ENCODE measurements around the gene UTRN. TPM values are rescaled to one million over a fixed set of nuclear protein-coding genes. Genes with fewer than 3 reads are reported as not detected.

UTRN gene
- total RNA-seq, 4 donors from 2014 or later = 95.9 to 251 (median 139) TPM

- peaks cover 0 to 27% (median 5%) of the 10 kb centered on the region in 3 donors for H3K4me1 ChIP-seq
- H3K9me3 ChIP-seq = no peaks in the 10 kb centered on the region
- H3K27me3 ChIP-seq = no peaks in the 10 kb centered on the region
- no peak overlapping the region for H3K4me3 ChIP-seq
- no peak overlapping the region for H3K27ac ChIP-seq
- no peaks in the 10 kb centered on the region for H3K36me3 ChIP-seq
- WGBS, 2 donors (ENCODE audit: low coverage in 1 of 2) = 87% methylated on average over 6 to 10 of the region's 10 CpGs
- no peak for ATAC-seq
- TF ChIP-seq POLR2AphosphoS5 (IDR thresholded peaks at IDR 0.05) = no peak
- TF ChIP-seq POLR2A (IDR thresholded peaks at IDR 0.05) = no peak
- TF ChIP-seq EP300 (IDR thresholded peaks at IDR 0.05) = no peak
- TF ChIP-seq CTCF (IDR thresholded peaks at IDR 0.05) = no peak
These were observed 22.4 kb upstream of the UTRN start for GRCh38 chr6:144262470-144263369.

DNA sequence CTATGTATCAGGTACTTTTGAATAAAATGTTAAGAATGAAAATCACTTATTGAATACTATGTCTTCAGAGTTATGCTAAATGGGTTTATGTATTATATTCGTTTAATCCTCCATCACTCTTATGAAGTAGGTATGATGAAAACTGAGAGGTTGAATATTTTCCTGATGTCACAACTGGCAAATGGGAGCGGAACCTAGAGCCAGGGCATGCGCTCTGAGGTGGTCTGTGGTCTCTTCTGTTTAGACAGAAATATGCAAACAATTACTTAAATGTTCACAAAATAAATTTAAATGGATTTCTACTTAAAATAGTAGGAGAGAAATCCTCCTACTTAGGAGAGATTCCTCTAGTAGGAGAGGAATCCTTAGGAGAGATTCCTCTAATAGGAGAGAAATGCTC is 21.3 kb upstream of the UTRN start:
- Histone ChIP-seq H3K9me3 (no peaks in the 10 kb centered on the region), H3K4me3 (no peak overlapping the region), H3K4me1 (peaks cover 0 to 27% (median 5%) of the 10 kb centered on the region in 3 donors), H3K27ac (peak overlapping the region in 3 of 4 donors; percentile 43 to 71 (median 68)), H3K27me3 (no peaks in the 10 kb centered on the region), H3K36me3 (no peaks in the 10 kb centered on the region)
- TF ChIP-seq EP300 (IDR thresholded peaks at IDR 0.05) (no peak), POLR2AphosphoS5 (IDR thresholded peaks at IDR 0.05) (no peak), POLR2A (IDR thresholded peaks at IDR 0.05) (no peak), CTCF (IDR thresholded peaks at IDR 0.05) (no peak)
- no peak for ATAC-seq
- WGBS, 2 donors (ENCODE audit: low coverage in 1 of 2) = 71% methylated on average over 1 to 3 of the region's 3 CpGs

- ATAC-seq = no peak
- 50 to 61% methylated on average over 4 to 6 of the region's 7 CpGs for WGBS, 2 donors (ENCODE audit: low coverage in 1 of 2)
- no peak overlapping the region for H3K4me3 ChIP-seq
These were observed 20.7 kb upstream of the UTRN start for GRCh38 chr6:144264270-144265060.

GRCh38 chr6:144265061-144265357 is 20.1 kb upstream of the UTRN start:
- H3K27ac ChIP-seq = peak overlapping the region in 3 of 4 donors; percentile 43 to 71 (median 68)
- no peaks in the 10 kb centered on the region for H3K36me3 ChIP-seq
- ATAC-seq = no peak
- H3K9me3 ChIP-seq = no peaks in the 10 kb centered on the region
- H3K4me1 ChIP-seq = peaks cover 0 to 27% (median 5%) of the 10 kb centered on the region in 3 donors
- WGBS, 2 donors (ENCODE audit: low coverage in 1 of 2) = 51 to 63% methylated on average over 4 of the region's 4 CpGs
- no peak for TF ChIP-seq POLR2A (IDR thresholded peaks at IDR 0.05)
- TF ChIP-seq EP300 (IDR thresholded peaks at IDR 0.05) = no peak
- TF ChIP-seq CTCF (IDR thresholded peaks at IDR 0.05) = no peak
- TF ChIP-seq POLR2AphosphoS5 (IDR thresholded peaks at IDR 0.05) = no peak
- H3K4me3 ChIP-seq = no peak overlapping the region
- H3K27me3 ChIP-seq = no peaks in the 10 kb centered on the region

More at GRCh38 chr6:144264270-144265060, 20.7 kb upstream of the UTRN start:
- H3K27me3 ChIP-seq = no peaks in the 10 kb centered on the region
- TF ChIP-seq POLR2A (IDR thresholded peaks at IDR 0.05) (no peak), POLR2AphosphoS5 (IDR thresholded peaks at IDR 0.05) (no peak), EP300 (IDR thresholded peaks at IDR 0.05) (no peak), CTCF (IDR thresholded peaks at IDR 0.05) (no peak)
- H3K27ac ChIP-seq = peak overlapping the region in 3 of 4 donors; percentile 43 to 71 (median 68)
- peaks cover 0 to 27% (median 5%) of the 10 kb centered on the region in 3 donors for H3K4me1 ChIP-seq
- H3K9me3 ChIP-seq = no peaks in the 10 kb centered on the region
- H3K36me3 ChIP-seq = no peaks in the 10 kb centered on the region
